ENCODE measurements around the gene DCDC2C.

- TF ChIP-seq EZH2phosphoT487 (IDR thresholded peaks at IDR 0.05; ENCODE audit: unreplicated experiment): no peak
- no peak for TF ChIP-seq CTCF (conservative IDR thresholded peaks at IDR 0.05; ENCODE audit: low read depth in 2 of 2)
- TF ChIP-seq POLR2AphosphoS5 (IDR thresholded peaks at IDR 0.05; ENCODE audit: low read depth): no peak
- no peak for TF ChIP-seq EZH2 (IDR thresholded peaks at IDR 0.05; ENCODE audit: low read depth, unreplicated experiment)
- no peak for TF ChIP-seq ZNF331 (CRISPR knock-in tag; IDR thresholded peaks at IDR 0.05; ENCODE audit: low read depth)
- TF ChIP-seq, protein P1, sequence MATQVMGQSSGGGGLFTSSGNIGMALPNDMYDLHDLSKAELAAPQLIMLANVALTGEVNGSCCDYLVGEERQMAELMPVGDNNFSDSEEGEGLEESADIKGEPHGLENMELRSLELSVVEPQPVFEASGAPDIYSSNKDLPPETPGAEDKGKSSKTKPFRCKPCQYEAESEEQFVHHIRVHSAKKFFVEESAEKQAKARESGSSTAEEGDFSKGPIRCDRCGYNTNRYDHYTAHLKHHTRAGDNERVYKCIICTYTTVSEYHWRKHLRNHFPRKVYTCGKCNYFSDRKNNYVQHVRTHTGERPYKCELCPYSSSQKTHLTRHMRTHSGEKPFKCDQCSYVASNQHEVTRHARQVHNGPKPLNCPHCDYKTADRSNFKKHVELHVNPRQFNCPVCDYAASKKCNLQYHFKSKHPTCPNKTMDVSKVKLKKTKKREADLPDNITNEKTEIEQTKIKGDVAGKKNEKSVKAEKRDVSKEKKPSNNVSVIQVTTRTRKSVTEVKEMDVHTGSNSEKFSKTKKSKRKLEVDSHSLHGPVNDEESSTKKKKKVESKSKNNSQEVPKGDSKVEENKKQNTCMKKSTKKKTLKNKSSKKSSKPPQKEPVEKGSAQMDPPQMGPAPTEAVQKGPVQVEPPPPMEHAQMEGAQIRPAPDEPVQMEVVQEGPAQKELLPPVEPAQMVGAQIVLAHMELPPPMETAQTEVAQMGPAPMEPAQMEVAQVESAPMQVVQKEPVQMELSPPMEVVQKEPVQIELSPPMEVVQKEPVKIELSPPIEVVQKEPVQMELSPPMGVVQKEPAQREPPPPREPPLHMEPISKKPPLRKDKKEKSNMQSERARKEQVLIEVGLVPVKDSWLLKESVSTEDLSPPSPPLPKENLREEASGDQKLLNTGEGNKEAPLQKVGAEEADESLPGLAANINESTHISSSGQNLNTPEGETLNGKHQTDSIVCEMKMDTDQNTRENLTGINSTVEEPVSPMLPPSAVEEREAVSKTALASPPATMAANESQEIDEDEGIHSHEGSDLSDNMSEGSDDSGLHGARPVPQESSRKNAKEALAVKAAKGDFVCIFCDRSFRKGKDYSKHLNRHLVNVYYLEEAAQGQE (IDR thresholded peaks at IDR 0.05; ENCODE audit: unreplicated experiment): no peak
- TF ChIP-seq CREB1 (CRISPR knock-in tag; IDR thresholded peaks at IDR 0.05; ENCODE audit: low read depth): no peak
- TF ChIP-seq ETS1 (IDR thresholded peaks at IDR 0.05): no peak
Observed at GRCh38 chr2:3785890-3786273, 82.5 kb downstream of the DCDC2C start.

All from GM23338 (cell line).